Prostate gland (tissue), 2 donors: ENCODE data around the gene KCNQ1. TPM values are rescaled to one million over a fixed set of nuclear protein-coding genes. Genes with fewer than 3 reads are reported as not detected.

Source experiments
- DNase-seq: peaks from one replicate; pipeline ENCODE4 v3.0.0-alpha.2; 2019; ENCODE audit warnings: low spot score
- H3K27ac ChIP-seq, 2 donors: fragments of 200-600 bp; sonication (generic); 2 replicates each; pipeline ENCODE4 v1.5.1; 2017 to 2019
- H3K27me3 ChIP-seq: fragments of 200-600 bp; sonication (generic); replicated peaks from 2 replicates; pipeline ENCODE4 v1.5.1; 2019; ENCODE audit not compliant: insufficient read depth
- H3K36me3 ChIP-seq, 2 donors: fragments of 200-600 bp; sonication (generic); 1 replicate in 1 of 2; 2 replicates in 1 of 2; pipeline versions ENCODE4 v1.5.1 to v1.8.1; 2017 to 2019
- H3K4me1 ChIP-seq: fragments of 200-600 bp; sonication (generic); replicated peaks from 2 replicates; pipeline ENCODE4 v1.5.1; 2019
- H3K4me3 ChIP-seq, 2 donors: fragments of 200-600 bp; sonication (generic); 2 replicates each; pipeline ENCODE4 v1.5.1; 2017 to 2019
- H3K9me3 ChIP-seq: fragments of 200-600 bp; sonication (generic); 2 replicates; pipeline ENCODE4 v1.5.1; 2017
- POLR2A ChIP-seq: fragments of 450-650 bp; IDR thresholded peaks from one replicate; pipeline ENCODE4 v1.6.1; 2016; ENCODE audit warnings: antibody characterized with exemption, mild to moderate bottlenecking
- POLR2AphosphoS5 ChIP-seq: sonication (generic); formaldehyde crosslinking; IDR thresholded peaks from one replicate; pipeline ENCODE4 v1.6.1; 2017; ENCODE audit warnings: antibody characterized with exemption
- WGBS: methylation state at CpG from one replicate; pipeline ENCODE4 v1.1.5; 2018; 5-methylcytosine and 5-hydroxymethylcytosine counted together
- intact Hi-C: fragments of 100-400 bp; cut with DNase I; formaldehyde crosslinking; loops from one replicate; pipeline ENCODE4 v1.14.2; 2022
- total RNA-seq, 2 donors: library from RNA; depleted of rRNA; stranded (reverse); fragments of >200 nt; gene quantifications; one replicate each; pipeline ENCODE4 v1.1.0, GENCODE V29; 2016
- TF ChIP-seq, protein P1 (sequence below), 4 experiments: fragments of 200-600 bp in 2 of 4; fragments of 450-650 bp in 2 of 4; sonication (generic) in 2 of 4; IDR thresholded peaks; 1 replicate in 3 of 4; 2 replicates in 1 of 4; pipeline ENCODE4 v1.5.1; 2016 to 2019; ENCODE audit warnings: antibody characterized with exemption in 4 of 4, mild to moderate bottlenecking in 2 of 4, moderate library complexity in 2 of 4

The KCNQ1 gene
- total RNA-seq, 2 donors from 2014 or later = 10.0 to 33.8 TPM

DNA sequence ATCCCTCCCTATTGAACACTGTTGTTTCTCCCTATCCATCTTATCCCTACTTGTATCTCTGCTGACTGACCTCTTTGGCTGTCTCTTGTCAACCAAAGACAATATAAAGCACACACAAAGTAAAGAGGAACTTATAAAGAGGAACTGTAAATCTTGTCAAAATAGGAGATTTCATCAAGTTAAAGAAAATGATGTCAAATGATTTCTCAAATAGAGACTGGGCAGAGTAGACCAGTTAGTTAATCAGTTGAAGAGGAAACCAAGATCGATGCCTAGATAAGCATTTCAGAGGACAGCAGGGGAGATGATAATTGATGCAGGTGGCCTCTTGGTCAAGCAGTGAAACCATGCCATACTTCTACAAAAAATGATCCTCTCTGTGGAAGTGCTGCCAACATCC is 232.3 kb downstream of the KCNQ1 start:
- TF ChIP-seq POLR2A (no peak), POLR2AphosphoS5 (no peak)
- TF ChIP-seq, protein P1, sequence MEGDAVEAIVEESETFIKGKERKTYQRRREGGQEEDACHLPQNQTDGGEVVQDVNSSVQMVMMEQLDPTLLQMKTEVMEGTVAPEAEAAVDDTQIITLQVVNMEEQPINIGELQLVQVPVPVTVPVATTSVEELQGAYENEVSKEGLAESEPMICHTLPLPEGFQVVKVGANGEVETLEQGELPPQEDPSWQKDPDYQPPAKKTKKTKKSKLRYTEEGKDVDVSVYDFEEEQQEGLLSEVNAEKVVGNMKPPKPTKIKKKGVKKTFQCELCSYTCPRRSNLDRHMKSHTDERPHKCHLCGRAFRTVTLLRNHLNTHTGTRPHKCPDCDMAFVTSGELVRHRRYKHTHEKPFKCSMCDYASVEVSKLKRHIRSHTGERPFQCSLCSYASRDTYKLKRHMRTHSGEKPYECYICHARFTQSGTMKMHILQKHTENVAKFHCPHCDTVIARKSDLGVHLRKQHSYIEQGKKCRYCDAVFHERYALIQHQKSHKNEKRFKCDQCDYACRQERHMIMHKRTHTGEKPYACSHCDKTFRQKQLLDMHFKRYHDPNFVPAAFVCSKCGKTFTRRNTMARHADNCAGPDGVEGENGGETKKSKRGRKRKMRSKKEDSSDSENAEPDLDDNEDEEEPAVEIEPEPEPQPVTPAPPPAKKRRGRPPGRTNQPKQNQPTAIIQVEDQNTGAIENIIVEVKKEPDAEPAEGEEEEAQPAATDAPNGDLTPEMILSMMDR (IDR thresholded peaks at IDR 0.05) = no peak
- no peaks in the 10 kb centered on the region for H3K4me1 ChIP-seq
- H3K27ac ChIP-seq = no peak overlapping the region
- DNase-seq = no peak
- 63% methylated on average over 1 of the region's 1 CpG for WGBS
- intact Hi-C loops = no loop called here
- no peaks in the 10 kb centered on the region for H3K9me3 ChIP-seq
- no peaks in the 10 kb centered on the region for H3K36me3 ChIP-seq
- H3K4me3 ChIP-seq = no peak overlapping the region
- H3K27me3 ChIP-seq = no peaks in the 10 kb centered on the region

DNA sequence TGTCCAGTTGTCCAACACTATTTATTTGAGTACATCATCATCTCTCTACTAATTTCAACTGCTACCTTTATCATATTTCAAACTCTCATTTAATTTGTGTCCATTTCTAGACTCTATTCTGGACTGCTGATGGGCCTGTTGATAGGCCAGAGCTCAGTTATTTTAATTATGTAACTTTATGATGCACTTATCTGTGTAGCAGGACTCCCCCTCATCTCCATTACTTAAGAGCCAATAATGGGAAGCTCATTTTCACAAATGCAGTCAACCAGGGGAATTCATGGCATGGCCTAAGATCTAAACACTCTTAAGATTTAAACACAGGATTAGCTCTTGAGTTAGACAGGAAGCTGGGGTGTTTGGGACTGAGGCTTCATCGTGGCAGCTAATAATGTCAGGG is 233.6 kb downstream of the KCNQ1 start:
- Histone ChIP-seq H3K27ac (no peak overlapping the region), H3K4me1 (no peaks in the 10 kb centered on the region), H3K36me3 (no peaks in the 10 kb centered on the region), H3K27me3 (no peaks in the 10 kb centered on the region), H3K4me3 (no peak overlapping the region), H3K9me3 (no peaks in the 10 kb centered on the region)
- TF ChIP-seq, protein P1 (IDR thresholded peaks at IDR 0.05) = no peak
- TF ChIP-seq POLR2AphosphoS5 (no peak), POLR2A (no peak)
- intact Hi-C loops = no loop called here
- WGBS = 58% methylated on average over 1 of the region's 1 CpG
- DNase-seq = no peak

DNA sequence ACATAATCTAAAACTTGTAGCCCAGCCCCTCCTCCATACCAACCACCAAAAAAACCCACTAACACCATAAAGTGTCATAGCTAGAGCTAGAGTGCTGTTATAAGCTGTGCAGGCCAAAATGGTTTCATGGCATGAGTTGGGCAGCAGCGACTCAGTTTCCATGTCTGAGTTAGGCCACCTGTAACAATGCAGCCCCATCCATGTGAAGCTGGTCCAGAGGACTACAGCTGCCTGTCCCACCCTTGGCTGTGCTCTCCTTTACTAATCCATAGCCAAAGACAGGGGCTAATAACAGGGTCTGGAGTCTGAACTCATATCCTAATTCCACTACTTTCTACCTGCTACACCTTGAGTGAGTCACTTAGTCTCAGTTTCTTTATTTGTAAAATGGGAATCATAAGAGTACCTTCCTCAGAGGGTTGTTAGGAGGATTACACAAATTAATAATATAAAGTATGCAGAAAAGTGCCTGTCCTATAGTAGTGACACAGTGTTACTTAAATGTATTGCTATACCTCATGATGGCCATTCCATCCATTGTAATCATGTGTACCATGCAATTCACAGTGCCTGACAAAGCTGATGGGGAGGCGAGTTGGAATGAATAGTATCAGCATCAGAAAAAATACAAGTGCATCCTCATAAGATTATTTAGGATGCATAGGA is 234.3 kb downstream of the KCNQ1 start:
- H3K9me3 ChIP-seq = no peaks in the 10 kb centered on the region
- TF ChIP-seq POLR2AphosphoS5 (no peak), POLR2A (no peak)
- TF ChIP-seq, protein P1 (IDR thresholded peaks at IDR 0.05) = no peak
- no peak overlapping the region for H3K4me3 ChIP-seq
- DNase-seq = no peak
- H3K27ac ChIP-seq = no peak overlapping the region
- intact Hi-C loops = no loop called here
- no peaks in the 10 kb centered on the region for H3K36me3 ChIP-seq
- H3K27me3 ChIP-seq = no peaks in the 10 kb centered on the region
- no peaks in the 10 kb centered on the region for H3K4me1 ChIP-seq
- WGBS = 93% methylated on average over 2 of the region's 2 CpGs

DNA sequence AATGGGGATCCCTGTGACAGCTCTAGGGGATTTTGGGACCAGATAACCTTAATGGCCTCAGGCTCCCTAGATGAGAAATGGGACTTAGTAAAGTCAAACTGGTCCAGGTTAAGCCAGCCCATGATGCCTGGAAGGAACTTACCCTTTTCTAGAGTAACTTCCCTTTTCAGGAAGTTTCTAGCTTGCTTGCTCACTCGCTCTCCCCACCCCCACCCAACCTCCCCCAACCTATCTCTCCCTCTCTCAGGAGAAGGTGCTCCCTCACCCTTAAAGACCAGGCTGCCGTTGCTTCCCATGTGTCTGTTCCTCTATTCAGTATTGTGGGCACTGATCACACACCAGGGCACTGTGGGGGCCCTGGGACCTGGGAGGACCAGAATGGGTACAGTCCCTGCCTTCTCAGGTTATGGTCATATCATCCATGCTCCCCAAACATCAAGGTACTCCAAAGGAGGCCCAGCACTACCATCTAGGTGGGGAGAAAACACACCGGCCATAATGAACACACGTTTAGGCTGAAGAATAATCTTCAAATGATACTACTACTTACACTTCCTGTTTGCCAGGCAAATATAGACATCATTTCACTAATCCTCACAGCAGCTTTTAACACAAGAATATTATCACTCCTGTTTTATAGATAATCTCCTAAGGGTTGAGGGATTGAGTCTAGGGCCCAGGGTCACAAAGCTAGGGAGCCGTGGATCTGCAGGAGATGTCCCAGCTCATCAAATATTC is 236.8 kb downstream of the KCNQ1 start:
- no peak overlapping the region for H3K4me3 ChIP-seq
- H3K27me3 ChIP-seq = no peaks in the 10 kb centered on the region
- H3K9me3 ChIP-seq = no peaks in the 10 kb centered on the region
- intact Hi-C loops = no loop called here
- no peaks in the 10 kb centered on the region for H3K4me1 ChIP-seq
- no peak overlapping the region for H3K27ac ChIP-seq
- DNase-seq = no peak
- 85% methylated on average over 5 of the region's 5 CpGs for WGBS
- no peak for TF ChIP-seq POLR2AphosphoS5
- TF ChIP-seq, protein P1 (IDR thresholded peaks at IDR 0.05) = no peak
- TF ChIP-seq POLR2A = no peak
- no peaks in the 10 kb centered on the region for H3K36me3 ChIP-seq

DNA sequence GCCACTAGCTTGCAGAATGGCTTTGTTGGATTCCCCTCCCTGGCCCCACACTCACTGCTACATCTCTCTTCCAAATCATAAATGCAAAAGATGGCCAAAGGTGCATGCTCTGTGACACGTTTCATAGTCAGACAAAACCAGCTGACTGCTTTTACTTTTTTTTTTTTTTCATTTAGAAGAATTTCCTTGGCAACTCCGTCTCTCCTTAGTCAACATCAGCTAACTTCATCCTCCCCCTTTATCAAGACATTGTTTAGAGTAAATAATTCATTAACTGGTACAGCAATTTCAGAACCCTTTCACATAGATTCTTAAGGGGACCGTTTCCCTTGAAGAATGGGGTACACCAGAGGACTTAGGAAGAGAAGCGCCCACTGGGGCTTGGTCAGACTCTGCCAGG is 239.0 kb downstream of the KCNQ1 start:
- H3K9me3 ChIP-seq = no peaks in the 10 kb centered on the region
- intact Hi-C loops = no loop called here
- H3K4me3 ChIP-seq = no peak overlapping the region
- no peaks in the 10 kb centered on the region for H3K27me3 ChIP-seq
- 80% methylated on average over 4 of the region's 4 CpGs for WGBS
- TF ChIP-seq POLR2A = no peak
- no peak for TF ChIP-seq POLR2AphosphoS5
- TF ChIP-seq, protein P1 (IDR thresholded peaks at IDR 0.05) = no peak
- no peaks in the 10 kb centered on the region for H3K36me3 ChIP-seq
- no peak overlapping the region for H3K27ac ChIP-seq
- H3K4me1 ChIP-seq = no peaks in the 10 kb centered on the region
- no peak for DNase-seq
